Transverse colon (tissue), 3 donors: ENCODE measurements around the gene CD48.

Source experiments
- EP300 ChIP-seq: sonication (generic); formaldehyde crosslinking; IDR thresholded peaks from one replicate; pipeline ENCODE4 v1.6.1; 2017; ENCODE audit warnings: antibody characterized with exemption, low read depth
- TF ChIP-seq, protein P1 (sequence below), 5 experiments: fragments of 200-600 bp in 3 of 5; fragments of 450-650 bp in 2 of 5; sonication (generic) in 3 of 5; IDR thresholded peaks; 1 replicate in 2 of 5; 2 replicates in 3 of 5; pipeline ENCODE4 v1.5.1; 2016 to 2017; ENCODE audit warnings: antibody characterized with exemption in 5 of 5, inconsistent platforms in 3 of 5, mild to moderate bottlenecking in 2 of 5, moderate library complexity in 1 of 5

DNA sequence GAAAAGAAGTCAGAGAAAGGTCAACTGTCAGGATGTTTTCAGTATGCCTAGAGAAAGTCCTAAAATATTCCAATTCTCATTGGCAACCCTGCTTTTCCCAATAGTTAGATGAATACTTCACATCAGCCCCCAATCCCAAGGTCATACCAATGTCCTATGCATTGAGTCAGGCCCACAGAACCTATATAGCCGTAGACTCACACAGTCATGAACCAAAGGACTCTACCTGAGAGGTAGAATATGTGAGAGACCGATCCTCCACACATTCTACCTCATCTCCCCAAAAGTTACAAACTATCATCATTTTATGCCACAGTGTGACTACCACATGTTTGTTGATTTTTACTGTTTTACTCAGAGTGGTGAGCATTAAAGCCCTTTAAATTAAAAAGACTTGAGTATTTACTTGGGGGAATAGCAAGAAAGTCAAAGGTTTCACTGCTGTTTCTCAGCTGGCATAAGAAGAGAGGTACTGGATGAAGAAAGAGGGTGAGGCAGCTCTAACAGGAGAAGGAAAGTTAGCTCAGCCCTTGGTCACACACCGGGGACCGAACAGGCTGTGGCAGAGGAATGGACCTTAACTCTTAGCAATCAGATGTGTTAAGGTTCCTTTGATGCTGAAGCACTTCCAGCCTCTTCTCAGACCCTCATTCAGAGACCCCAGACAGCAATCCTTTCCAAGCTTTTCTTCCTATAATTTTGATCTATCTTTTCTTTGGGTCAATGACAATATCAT, 937 bp downstream of the CD48 start:
- TF ChIP-seq, protein P1, sequence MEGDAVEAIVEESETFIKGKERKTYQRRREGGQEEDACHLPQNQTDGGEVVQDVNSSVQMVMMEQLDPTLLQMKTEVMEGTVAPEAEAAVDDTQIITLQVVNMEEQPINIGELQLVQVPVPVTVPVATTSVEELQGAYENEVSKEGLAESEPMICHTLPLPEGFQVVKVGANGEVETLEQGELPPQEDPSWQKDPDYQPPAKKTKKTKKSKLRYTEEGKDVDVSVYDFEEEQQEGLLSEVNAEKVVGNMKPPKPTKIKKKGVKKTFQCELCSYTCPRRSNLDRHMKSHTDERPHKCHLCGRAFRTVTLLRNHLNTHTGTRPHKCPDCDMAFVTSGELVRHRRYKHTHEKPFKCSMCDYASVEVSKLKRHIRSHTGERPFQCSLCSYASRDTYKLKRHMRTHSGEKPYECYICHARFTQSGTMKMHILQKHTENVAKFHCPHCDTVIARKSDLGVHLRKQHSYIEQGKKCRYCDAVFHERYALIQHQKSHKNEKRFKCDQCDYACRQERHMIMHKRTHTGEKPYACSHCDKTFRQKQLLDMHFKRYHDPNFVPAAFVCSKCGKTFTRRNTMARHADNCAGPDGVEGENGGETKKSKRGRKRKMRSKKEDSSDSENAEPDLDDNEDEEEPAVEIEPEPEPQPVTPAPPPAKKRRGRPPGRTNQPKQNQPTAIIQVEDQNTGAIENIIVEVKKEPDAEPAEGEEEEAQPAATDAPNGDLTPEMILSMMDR (IDR thresholded peaks at IDR 0.05) = no peak
- TF ChIP-seq EP300 = no peak
